ENCODE data around the gene SEC14L1. TPM values are rescaled to one million over a fixed set of nuclear protein-coding genes. Genes with fewer than 3 reads are reported as not detected.

The SEC14L1 gene
- total RNA-seq, 1 donor from 2014 or later = 79.6 TPM

DNA sequence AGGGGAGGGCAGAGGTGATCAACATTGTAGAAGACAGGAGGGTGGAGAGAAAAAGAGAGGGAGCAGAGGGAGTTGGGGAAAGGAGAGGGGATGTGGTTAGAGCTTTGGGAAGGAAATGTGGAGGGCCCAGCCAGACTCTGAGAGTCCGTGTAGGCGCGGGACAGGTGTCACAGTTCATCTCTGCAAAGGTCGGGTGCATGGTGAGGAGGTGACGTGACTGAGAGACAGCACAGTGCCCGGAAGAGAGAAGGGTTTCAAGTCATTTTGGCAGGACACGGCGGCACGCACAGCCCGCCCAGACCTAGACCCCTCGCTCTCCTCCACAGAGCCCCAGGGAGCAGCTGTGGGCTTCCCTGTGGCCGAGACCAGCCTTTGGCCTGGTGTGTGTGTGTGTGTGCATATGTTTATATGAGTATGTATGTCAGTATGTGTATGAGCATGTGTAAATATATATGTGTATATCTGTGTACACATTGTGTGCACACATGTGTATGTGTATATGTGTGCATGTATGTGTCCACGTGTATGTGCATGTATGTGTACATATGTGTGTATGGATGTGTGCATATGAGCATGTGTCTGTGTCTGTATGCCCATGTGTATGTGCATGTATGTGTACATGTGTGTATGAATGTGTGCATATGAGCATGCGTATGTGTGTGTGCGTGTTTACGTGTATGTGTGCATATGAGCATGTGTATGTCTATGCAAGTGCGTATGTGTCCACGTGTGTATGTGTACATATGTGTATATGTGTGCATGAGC is 104.6 kb downstream of the SEC14L1 start:
- Mint-ChIP-seq H3K27ac (no peak overlapping the region), H3K36me3 (ENCODE audit: low read depth) (no peaks in the 10 kb centered on the region), H3K4me3 (no peak overlapping the region), H3K4me1 (peaks cover 14% of the 10 kb centered on the region), H3K9me3 (no peaks in the 10 kb centered on the region), H3K27me3 (peaks cover 32% of the 10 kb centered on the region)
- CTCF ChIA-PET = no interaction called here
- TF ChIP-seq, protein P1, sequence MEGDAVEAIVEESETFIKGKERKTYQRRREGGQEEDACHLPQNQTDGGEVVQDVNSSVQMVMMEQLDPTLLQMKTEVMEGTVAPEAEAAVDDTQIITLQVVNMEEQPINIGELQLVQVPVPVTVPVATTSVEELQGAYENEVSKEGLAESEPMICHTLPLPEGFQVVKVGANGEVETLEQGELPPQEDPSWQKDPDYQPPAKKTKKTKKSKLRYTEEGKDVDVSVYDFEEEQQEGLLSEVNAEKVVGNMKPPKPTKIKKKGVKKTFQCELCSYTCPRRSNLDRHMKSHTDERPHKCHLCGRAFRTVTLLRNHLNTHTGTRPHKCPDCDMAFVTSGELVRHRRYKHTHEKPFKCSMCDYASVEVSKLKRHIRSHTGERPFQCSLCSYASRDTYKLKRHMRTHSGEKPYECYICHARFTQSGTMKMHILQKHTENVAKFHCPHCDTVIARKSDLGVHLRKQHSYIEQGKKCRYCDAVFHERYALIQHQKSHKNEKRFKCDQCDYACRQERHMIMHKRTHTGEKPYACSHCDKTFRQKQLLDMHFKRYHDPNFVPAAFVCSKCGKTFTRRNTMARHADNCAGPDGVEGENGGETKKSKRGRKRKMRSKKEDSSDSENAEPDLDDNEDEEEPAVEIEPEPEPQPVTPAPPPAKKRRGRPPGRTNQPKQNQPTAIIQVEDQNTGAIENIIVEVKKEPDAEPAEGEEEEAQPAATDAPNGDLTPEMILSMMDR (IDR thresholded peaks at IDR 0.05) = no peak
- intact Hi-C loops (cut with micrococcal nuclease) = no loop called here
- DNase-seq (no peak), ATAC-seq (ENCODE audit: low read depth) (no peak)
- POLR2A ChIA-PET = no interaction called here

DNA sequence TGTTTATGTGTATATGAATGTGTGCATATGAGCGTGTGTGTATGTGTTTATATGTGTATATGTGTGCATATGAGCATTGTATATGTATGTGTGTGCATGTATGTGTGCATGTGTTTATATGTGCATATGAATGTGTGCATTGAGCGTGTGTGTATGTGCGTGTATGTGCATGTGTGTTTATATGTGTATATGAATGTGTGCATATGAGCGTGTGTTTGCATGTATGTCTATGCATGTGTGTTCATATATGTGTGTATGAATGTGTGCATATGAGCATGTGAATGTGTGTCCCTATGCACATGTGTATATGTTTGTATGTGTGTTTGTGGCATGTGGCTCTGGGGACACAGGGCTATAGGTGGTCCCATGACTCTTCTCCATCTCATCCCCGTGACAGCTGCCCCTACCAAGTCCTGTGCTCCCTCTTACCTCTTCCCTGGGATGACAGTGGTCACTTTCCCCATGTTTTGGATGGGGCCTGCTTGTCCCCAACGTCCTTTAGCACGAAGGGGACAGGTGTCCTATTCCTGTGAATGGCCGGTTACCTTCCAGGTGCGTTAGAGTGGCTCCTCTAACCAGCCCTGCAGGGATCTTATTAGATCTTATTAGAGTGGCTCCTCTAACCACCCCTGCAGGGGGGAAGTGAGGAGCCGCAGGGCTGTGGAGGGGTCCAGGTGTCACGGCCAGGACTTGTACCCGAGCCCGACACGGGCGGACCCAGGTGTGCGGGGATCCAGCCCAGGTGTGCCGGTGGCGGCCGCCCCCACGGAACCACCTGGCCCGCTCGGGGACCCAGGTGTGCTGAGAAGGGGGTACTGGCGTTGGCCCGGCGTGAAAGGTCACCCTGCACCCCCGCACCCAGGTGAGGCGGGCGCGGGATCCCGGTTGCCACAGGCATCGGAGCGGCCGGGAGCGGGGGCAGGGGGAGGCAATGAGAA is 105.6 kb downstream of the SEC14L1 start:
- Mint-ChIP-seq H3K4me3 (peak overlapping the region; percentile 32), H3K36me3 (ENCODE audit: low read depth) (no peaks in the 10 kb centered on the region), H3K27ac (no peak overlapping the region), H3K9me3 (no peaks in the 10 kb centered on the region), H3K4me1 (peaks cover 14% of the 10 kb centered on the region), H3K27me3 (peaks cover 28% of the 10 kb centered on the region)
- ChIA-PET CTCF (no interaction called here), POLR2A (no interaction called here)
- no peak for ATAC-seq (ENCODE audit: low read depth)
- no peak for DNase-seq
- intact Hi-C loops (cut with micrococcal nuclease) = loop anchor here (1.0 to 2.0 kb wide), 6 partner anchors 34 to 378 kb away; partner anchors contain the start of genes MGAT5B and SEC14L1
- TF ChIP-seq, protein P1 (IDR thresholded peaks at IDR 0.05) = no peak

DNA sequence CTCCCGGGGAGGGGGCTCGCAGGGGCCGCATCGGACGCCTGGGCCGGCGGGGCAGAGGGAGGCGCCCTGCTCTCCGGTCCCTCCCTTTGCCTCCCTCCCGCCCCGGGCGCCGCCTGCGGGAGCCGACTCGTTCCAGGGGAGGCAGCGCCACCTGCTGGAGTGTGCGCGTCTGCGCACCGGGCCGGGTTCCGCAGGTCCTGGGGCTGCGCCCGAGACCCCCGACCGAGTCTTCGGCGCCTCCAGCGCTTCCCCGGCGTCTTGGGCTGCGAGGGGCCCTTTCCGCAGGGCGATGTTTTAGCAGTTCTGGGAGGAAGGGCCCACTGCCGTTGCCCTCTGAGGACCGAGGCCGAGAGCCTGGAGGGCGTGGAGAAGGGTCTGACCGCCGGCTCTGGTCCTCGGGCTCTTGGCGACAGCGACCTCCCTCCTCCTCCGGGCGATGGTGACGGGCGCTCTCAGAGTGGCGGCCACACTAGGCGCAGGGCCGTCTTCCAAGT is 106.3 kb downstream of the SEC14L1 start:
- Mint-ChIP-seq H3K27me3 (peaks cover 28% of the 10 kb centered on the region), H3K4me3 (peak overlapping the region; percentile 55), H3K9me3 (no peaks in the 10 kb centered on the region), H3K4me1 (peaks cover 14% of the 10 kb centered on the region), H3K36me3 (ENCODE audit: low read depth) (no peaks in the 10 kb centered on the region), H3K27ac (no peak overlapping the region)
- ChIA-PET POLR2A (no interaction called here), CTCF (interaction anchor here (1.4 to 1.8 kb wide), 2 partner anchors 151 to 159 kb away, joined by 8 to 12 read pairs; no protein-coding TSS in a partner anchor)
- DNase-seq (peak; percentile 89), ATAC-seq (ENCODE audit: low read depth) (peak; percentile 99)
- TF ChIP-seq, protein P1 (IDR thresholded peaks at IDR 0.05) = peak; percentile 68
- intact Hi-C loops (cut with micrococcal nuclease) = loop anchor here (1.0 to 2.0 kb wide), 6 partner anchors 35 to 379 kb away; partner anchors contain the start of genes MGAT5B and SEC14L1

DNA sequence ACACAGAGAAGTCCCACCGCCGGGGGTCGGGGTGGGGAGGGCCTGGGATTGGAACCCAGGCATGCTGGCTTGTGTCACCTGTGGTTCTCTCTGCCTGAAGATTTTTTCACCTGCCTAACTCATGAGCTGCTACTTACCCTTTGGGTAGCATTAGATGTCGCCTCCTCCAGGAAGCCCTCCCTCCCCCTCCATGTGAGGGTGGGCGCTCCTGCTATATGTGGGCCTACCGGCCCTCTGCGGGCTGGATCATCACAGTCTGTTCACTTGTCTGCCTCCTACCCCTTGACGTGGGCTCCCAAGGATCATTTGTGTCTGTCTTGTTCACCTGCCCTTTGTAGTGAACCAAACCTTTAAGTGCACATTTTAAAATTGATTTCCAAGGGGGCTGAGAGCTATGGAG is 106.8 kb downstream of the SEC14L1 start:
- Mint-ChIP-seq H3K27me3 (peaks cover 28% of the 10 kb centered on the region), H3K27ac (no peak overlapping the region), H3K4me1 (peaks cover 14% of the 10 kb centered on the region), H3K4me3 (peak overlapping the region; percentile 55), H3K9me3 (no peaks in the 10 kb centered on the region), H3K36me3 (ENCODE audit: low read depth) (no peaks in the 10 kb centered on the region)
- TF ChIP-seq, protein P1 (IDR thresholded peaks at IDR 0.05) = no peak
- ChIA-PET CTCF (interaction anchor here (0.9 to 1.8 kb wide), 5 partner anchors 151 to 183 kb away, joined by 3 to 12 read pairs (median 3); no protein-coding TSS in a partner anchor), POLR2A (interaction anchor here (1.0 to 1.1 kb wide), 2 partner anchors 159 to 160 kb away, joined by 3 read pairs; no protein-coding TSS in a partner anchor)
- DNase-seq (no peak), ATAC-seq (ENCODE audit: low read depth) (no peak)
- intact Hi-C loops (cut with micrococcal nuclease) = loop anchor here (1.0 to 2.0 kb wide), 6 partner anchors 35 to 379 kb away; partner anchors contain the start of genes MGAT5B and SEC14L1
